A549 (cell line): ENCODE results near the gene NEU4. TPM values are rescaled to one million over a fixed set of nuclear protein-coding genes. Genes with fewer than 3 reads are reported as not detected.

Source experiments
- ATAC-seq, 2 experiments: fragments of 200-7000 bp in 1 of 2; fragments of >200 bp in 1 of 2; cut with Nextera tagmentation in 1 of 2; cut with Tn5 transposase in 1 of 2; 3 replicates each; pipeline versions ENCODE4 v1.8.0 to v1.9.1; 2018 to 2020; ENCODE audit warnings: mild to moderate bottlenecking in 1 of 2, moderate library complexity in 1 of 2
- CTCF ChIA-PET: fragments of 300-600 bp; sonication (Branson Sonifier 250); formaldehyde crosslinking; extraction: SDS; loops from one replicate; lab custom pipeline; 2021; ENCODE audit warnings: antibody characterized with exemption, inconsistent platforms; lab: Yijun Ruan, JAX
- POLR2A ChIA-PET: fragments of 350-600 bp; formaldehyde crosslinking; extraction: SDS; loops from one replicate; lab custom pipeline; 2021; ENCODE audit warnings: antibody characterized with exemption, inconsistent platforms; lab: Yijun Ruan, JAX
- DNase-seq, 2 experiments: peaks; one replicate each; pipeline versions ENCODE4 v3.0.0 to v3.0.0-alpha.2; 2011 to 2016; ENCODE audit warnings: low read depth in 1 of 2, low spot score in 1 of 2
- FAIRE-seq: peaks from 2 replicates; lab custom pipeline; 2011; peaks lifted over from hg19 to GRCh38; lab: Jason Lieb, UNC
- H3K27ac ChIP-seq, 2 experiments: fragments of >200 bp; sonication (Bioruptor Twin); formaldehyde crosslinking; 3 replicates each; pipeline ENCODE4 v1.5.1; 2016 to 2017
- H3K4me1 ChIP-seq: fragments of >200 bp; sonication (Bioruptor Twin); formaldehyde crosslinking; 3 replicates; pipeline ENCODE4 v1.6.1; 2016
- H3K4me2 ChIP-seq: fragments of >200 bp; sonication (Bioruptor Twin); formaldehyde crosslinking; 3 replicates; pipeline ENCODE4 v1.6.1; 2016
- H3K4me3 ChIP-seq: fragments of >200 bp; sonication (Bioruptor Twin); formaldehyde crosslinking; 3 replicates; pipeline ENCODE4 v1.5.1; 2016
- H3K9me3 ChIP-seq: fragments of >200 bp; sonication (Bioruptor Twin); formaldehyde crosslinking; 3 replicates; pipeline ENCODE4 v1.6.1; 2016
- BHLHE40 ChIP-seq: IDR thresholded peaks from 2 replicates; pipeline ENCODE4 v1.6.1; 2012; ENCODE audit warnings: low read depth, low read length, inconsistent platforms
- CBX2 ChIP-seq: fragments of 200-600 bp; sonication (generic); IDR thresholded peaks from 2 replicates; pipeline ENCODE4 v1.6.1; 2016; ENCODE audit warnings: low read depth, mild to moderate bottlenecking, borderline replicate concordance
- CBX8 ChIP-seq: fragments of 200-600 bp; sonication (generic); IDR thresholded peaks from 2 replicates; pipeline ENCODE4 v1.6.1; 2016
- CEBPB ChIP-seq, 2 experiments: fragments of >200 bp in 1 of 2; sonication (Bioruptor Twin) in 1 of 2; formaldehyde crosslinking in 1 of 2; IDR thresholded peaks; 2 replicates each; pipeline ENCODE4 v1.6.1; 2012 to 2016
- CHD2 ChIP-seq: fragments of 150-350 bp; IDR thresholded peaks from 2 replicates; pipeline ENCODE4 v1.6.1; 2014; ENCODE audit warnings: low read length; ENCODE audit not compliant: partially characterized antibody
- CHD4 ChIP-seq: fragments of 200-600 bp; sonication (generic); IDR thresholded peaks from 2 replicates; pipeline ENCODE4 v1.6.1; 2016; ENCODE audit warnings: antibody characterized with exemption, mild to moderate bottlenecking, borderline replicate concordance
- EHF ChIP-seq: fragments of 250-450 bp; sonication (Bioruptor Pico); IDR thresholded peaks from 2 replicates; pipeline ENCODE4 v1.5.0; 2020; ENCODE audit warnings: mild to moderate bottlenecking
- EP300 ChIP-seq, 2 experiments: fragments of >200 bp; sonication (Bioruptor Twin); formaldehyde crosslinking; IDR thresholded peaks; 2 replicates in 1 of 2; 3 replicates in 1 of 2; pipeline ENCODE4 v1.6.1; 2016 to 2017
- ESRRA ChIP-seq: fragments of 150-350 bp; IDR thresholded peaks from 2 replicates; pipeline ENCODE4 v1.6.1; 2014; ENCODE audit warnings: mild to moderate bottlenecking, low read length, borderline replicate concordance
- GATA3 ChIP-seq: IDR thresholded peaks from 2 replicates; pipeline ENCODE4 v1.6.1; 2012; ENCODE audit warnings: borderline replicate concordance
- HEYL ChIP-seq: fragments of 250-450 bp; sonication (Bioruptor Pico); IDR thresholded peaks from 2 replicates; pipeline ENCODE4 v1.8.0; 2021; ENCODE audit warnings: mild to moderate bottlenecking, moderate library complexity
- HOXA7 ChIP-seq: fragments of 250-450 bp; sonication (Bioruptor Pico); IDR thresholded peaks from 2 replicates; pipeline ENCODE4 v1.5.0; 2020; ENCODE audit warnings: mild to moderate bottlenecking, moderate library complexity
- HOXB13 ChIP-seq: fragments of 250-450 bp; sonication (Bioruptor Pico); IDR thresholded peaks from 2 replicates; pipeline ENCODE4 v1.5.0; 2020; ENCODE audit warnings: low read depth, mild to moderate bottlenecking, moderate library complexity
- HOXB5 ChIP-seq: fragments of 250-450 bp; sonication (Bioruptor Pico); IDR thresholded peaks from 2 replicates; pipeline ENCODE4 v1.5.0; 2020; ENCODE audit warnings: mild to moderate bottlenecking, moderate library complexity
- NPAS2 ChIP-seq: fragments of 250-450 bp; sonication (Bioruptor Pico); IDR thresholded peaks from 2 replicates; pipeline ENCODE4 v1.8.0; 2022; ENCODE audit warnings: mild to moderate bottlenecking, moderate library complexity, borderline replicate concordance
- NR3C1 ChIP-seq: fragments of >200 bp; sonication (Bioruptor Twin); formaldehyde crosslinking; IDR thresholded peaks from 3 replicates; pipeline ENCODE4 v1.6.1; 2017
- POLR2AphosphoS2 ChIP-seq: conservative IDR thresholded peaks from 2 replicates; pipeline ENCODE4 v1.6.1; 2012; ENCODE audit warnings: low read length, improper control_type of control experiment, inconsistent platforms
- RARB ChIP-seq: fragments of 250-450 bp; sonication (Bioruptor Pico); IDR thresholded peaks from 2 replicates; pipeline ENCODE4 v1.8.0; 2021; ENCODE audit warnings: mild to moderate bottlenecking, moderate library complexity
- RFX5 ChIP-seq: fragments of 450-650 bp; IDR thresholded peaks from 2 replicates; pipeline ENCODE4 v1.7.1; 2014; ENCODE audit warnings: antibody characterized with exemption, mild to moderate bottlenecking, moderate library complexity
- RNF2 ChIP-seq: fragments of 200-600 bp; sonication (generic); IDR thresholded peaks from 2 replicates; pipeline ENCODE4 v1.6.1; 2016; ENCODE audit warnings: low read depth, mild to moderate bottlenecking, antibody characterized with exemption, moderate library complexity, borderline replicate concordance
- SREBF2 ChIP-seq: fragments of 450-650 bp; IDR thresholded peaks from 2 replicates; pipeline ENCODE4 v1.6.1; 2014; ENCODE audit warnings: mild to moderate bottlenecking, moderate library complexity
- TFCP2L1 ChIP-seq: fragments of 250-450 bp; sonication (Bioruptor Pico); IDR thresholded peaks from 2 replicates; pipeline ENCODE4 v1.5.0; 2021; ENCODE audit warnings: mild to moderate bottlenecking
- ZC3H11A ChIP-seq: fragments of 450-650 bp; IDR thresholded peaks from 2 replicates; pipeline ENCODE4 v1.6.1; 2014; ENCODE audit warnings: antibody characterized with exemption, mild to moderate bottlenecking
- ZNF302 ChIP-seq: fragments of 250-450 bp; sonication (Bioruptor Pico); IDR thresholded peaks from 2 replicates; pipeline ENCODE4 v1.9.0; 2021; ENCODE audit warnings: inconsistent platforms, mild to moderate bottlenecking, moderate library complexity
- WGBS: methylation state at CpG from one replicate; pipeline ENCODE4 v1.1.6; 2017; ENCODE audit errors: missing lambda C conversion rate; 5-methylcytosine and 5-hydroxymethylcytosine counted together
- polyA plus RNA-seq, 4 experiments: library from polyadenylated mRNA; depleted of rRNA in 3 of 4; stranded (reverse); fragments of >200 nt; fragmentation: RNase III in 1 of 4; extraction: RNeasy Plus Mini Kit Qiagen cat#74134 plus additional on column Dnase treatment in 1 of 4; gene quantifications; 2 replicates in 3 of 4; 3 replicates in 1 of 4; pipeline ENCODE4 v1.2.3, GENCODE V29; 2011 to 2017
- TF ChIP-seq, protein P1 (sequence below): fragments of 250-450 bp; sonication (Bioruptor Pico); IDR thresholded peaks from 2 replicates; pipeline ENCODE4 v1.5.0; 2020; ENCODE audit warnings: low read depth, mild to moderate bottlenecking, moderate library complexity
- TF ChIP-seq, protein P2 (sequence below): fragments of >200 bp; sonication (Bioruptor Twin); formaldehyde crosslinking; IDR thresholded peaks from 3 replicates; pipeline ENCODE4 v1.5.1; 2016
- TF ChIP-seq, protein P3 (sequence below): IDR thresholded peaks from 2 replicates; pipeline ENCODE4 v1.6.1; 2012
- TF ChIP-seq, protein P4 (sequence below): fragments of >200 bp; sonication (Bioruptor Twin); formaldehyde crosslinking; IDR thresholded peaks from 2 replicates; pipeline ENCODE4 v1.6.1; 2016

Gene NEU4
- polyA plus RNA-seq, 2 of the 4 experiments (the other 2 are of a cell fraction) = 0.13 to 0.19 TPM

DNA sequence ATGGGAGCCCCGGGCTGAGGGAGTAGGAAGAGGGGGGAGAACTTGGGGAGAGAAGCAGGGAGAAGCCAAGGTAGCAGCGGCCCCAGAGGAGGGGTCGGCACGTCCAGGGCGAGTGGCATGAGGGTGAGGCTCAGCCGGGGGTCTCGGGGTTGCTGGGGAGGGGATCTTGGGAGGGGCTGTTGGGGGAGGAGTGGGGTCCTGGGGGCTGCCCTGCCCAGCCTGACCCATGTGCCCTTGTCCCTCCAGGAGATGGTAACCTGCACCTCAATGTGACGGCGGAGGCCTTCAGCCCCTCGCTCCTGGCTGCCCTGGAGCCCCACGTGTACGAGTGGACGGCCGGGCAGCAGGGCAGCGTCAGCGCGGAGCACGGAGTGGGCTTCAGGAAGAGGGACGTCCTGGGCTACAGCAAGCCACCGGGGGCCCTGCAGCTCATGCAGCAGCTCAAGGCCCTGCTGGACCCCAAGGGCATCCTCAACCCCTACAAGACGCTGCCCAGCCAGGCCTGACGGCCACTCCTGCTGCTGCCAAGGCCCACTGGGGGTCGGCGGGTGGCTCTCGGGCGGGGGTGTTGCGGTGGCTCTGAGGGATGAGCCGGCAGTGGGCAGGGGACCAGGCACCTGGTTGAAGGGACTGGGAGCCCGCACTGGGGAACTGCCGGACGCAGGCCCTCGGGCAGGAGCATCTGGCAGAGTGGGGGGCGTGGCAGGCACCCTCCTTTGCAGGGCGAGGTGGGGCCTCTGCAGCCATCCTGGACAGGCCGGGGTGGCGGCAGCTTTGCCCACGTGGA lies 41.3 kb upstream of the NEU4 start:
- ATAC-seq (peak in 1 of 2 experiments; percentile 19; a peak in 2 of 6 replicates), FAIRE-seq (no peak)

DNA sequence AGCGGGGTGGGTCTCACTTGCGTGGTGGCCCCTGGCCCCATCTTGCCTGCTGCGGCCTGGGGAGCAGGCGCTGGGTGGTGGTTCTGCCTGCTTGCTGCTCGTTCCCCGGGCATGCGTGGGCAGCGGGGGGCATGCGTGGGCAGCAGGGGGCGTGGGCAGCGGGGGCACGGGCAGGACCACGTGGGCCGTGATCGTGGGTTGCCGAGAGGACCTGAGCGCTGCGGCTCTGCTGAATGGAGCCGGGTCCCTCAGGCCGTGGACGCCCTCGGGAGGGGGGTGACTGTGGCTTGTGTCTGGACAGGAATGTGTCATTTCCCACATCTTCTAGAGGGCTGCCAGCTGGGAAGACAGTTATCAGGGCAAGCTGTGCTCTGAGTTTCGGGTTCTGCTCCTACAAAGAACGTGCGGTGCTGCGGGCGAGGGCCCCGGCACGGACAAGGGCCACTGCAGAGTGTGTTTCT lies 40.7 kb upstream of the NEU4 start:
- FAIRE-seq = no peak

More for the DNA sequence above, 41.3 kb upstream of the NEU4 start:
- Histone ChIP-seq H3K4me3 (no peak overlapping the region), H3K9me3 (no peaks in the 10 kb centered on the region)
- TF ChIP-seq CEBPB (IDR thresholded peaks at IDR 0.05) (no peak), NPAS2 (CRISPR knock-in tag) (no peak), RARB (CRISPR knock-in tag) (no peak), ESRRA (no peak), EHF (CRISPR knock-in tag) (no peak), TFCP2L1 (CRISPR knock-in tag) (no peak), HOXA7 (CRISPR knock-in tag) (no peak), EP300 (IDR thresholded peaks at IDR 0.05) (no peak), SREBF2 (no peak), ZNF302 (CRISPR knock-in tag) (no peak), CHD2 (no peak)
- TF ChIP-seq, protein P1, sequence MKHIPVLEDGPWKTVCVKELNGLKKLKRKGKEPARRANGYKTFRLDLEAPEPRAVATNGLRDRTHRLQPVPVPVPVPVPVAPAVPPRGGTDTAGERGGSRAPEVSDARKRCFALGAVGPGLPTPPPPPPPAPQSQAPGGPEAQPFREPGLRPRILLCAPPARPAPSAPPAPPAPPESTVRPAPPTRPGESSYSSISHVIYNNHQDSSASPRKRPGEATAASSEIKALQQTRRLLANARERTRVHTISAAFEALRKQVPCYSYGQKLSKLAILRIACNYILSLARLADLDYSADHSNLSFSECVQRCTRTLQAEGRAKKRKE = no peak
- TF ChIP-seq, protein P2, sequence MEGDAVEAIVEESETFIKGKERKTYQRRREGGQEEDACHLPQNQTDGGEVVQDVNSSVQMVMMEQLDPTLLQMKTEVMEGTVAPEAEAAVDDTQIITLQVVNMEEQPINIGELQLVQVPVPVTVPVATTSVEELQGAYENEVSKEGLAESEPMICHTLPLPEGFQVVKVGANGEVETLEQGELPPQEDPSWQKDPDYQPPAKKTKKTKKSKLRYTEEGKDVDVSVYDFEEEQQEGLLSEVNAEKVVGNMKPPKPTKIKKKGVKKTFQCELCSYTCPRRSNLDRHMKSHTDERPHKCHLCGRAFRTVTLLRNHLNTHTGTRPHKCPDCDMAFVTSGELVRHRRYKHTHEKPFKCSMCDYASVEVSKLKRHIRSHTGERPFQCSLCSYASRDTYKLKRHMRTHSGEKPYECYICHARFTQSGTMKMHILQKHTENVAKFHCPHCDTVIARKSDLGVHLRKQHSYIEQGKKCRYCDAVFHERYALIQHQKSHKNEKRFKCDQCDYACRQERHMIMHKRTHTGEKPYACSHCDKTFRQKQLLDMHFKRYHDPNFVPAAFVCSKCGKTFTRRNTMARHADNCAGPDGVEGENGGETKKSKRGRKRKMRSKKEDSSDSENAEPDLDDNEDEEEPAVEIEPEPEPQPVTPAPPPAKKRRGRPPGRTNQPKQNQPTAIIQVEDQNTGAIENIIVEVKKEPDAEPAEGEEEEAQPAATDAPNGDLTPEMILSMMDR = no peak
- TF ChIP-seq, all 56 proteins: peak for 0
- ChIA-PET POLR2A (no interaction called here), CTCF (interaction anchor here (1.0 kb wide), 1 partner anchor 10 kb away, joined by 3 read pairs; no protein-coding TSS in a partner anchor)
- no peaks in the 10 kb centered on the region for H3K4me1 ChIP-seq
- H3K4me2 ChIP-seq = no peak overlapping the region
- WGBS = 80% methylated on average over 19 of the region's 37 CpGs
- DNase-seq = no peak
- no peak overlapping the region for H3K27ac ChIP-seq

DNA sequence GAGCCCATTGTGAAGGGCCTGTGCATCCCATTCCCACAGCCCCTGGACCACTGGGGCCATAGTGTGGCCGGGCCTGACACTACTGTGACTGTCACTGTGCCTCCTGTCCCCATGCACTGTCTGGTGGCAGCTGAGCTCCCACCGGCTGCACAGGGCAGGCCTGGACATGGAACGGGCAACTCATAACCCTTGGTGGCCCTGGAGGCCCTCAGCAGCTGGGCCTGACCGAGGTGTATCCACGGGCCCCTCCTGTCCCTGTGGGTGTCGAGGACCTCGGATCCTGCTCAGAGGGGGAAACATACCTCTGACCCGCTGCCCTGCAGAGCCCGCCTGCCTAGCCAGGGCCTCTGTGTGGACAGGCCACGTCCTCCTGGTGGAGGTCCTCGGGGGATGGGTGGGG lies 40.1 kb upstream of the NEU4 start:
- 93% methylated on average over 10 of the region's 11 CpGs for WGBS
- no peak overlapping the region for H3K4me2 ChIP-seq
- TF ChIP-seq, protein P2 = no peak
- TF ChIP-seq, protein P3, sequence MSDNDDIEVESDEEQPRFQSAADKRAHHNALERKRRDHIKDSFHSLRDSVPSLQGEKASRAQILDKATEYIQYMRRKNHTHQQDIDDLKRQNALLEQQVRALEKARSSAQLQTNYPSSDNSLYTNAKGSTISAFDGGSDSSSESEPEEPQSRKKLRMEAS = no peak
- no peak for TF ChIP-seq HEYL (CRISPR knock-in tag)
- TF ChIP-seq CBX2 = no peak
- no peak for TF ChIP-seq HOXB5 (CRISPR knock-in tag)
- no peak for TF ChIP-seq HOXA7 (CRISPR knock-in tag)
- TF ChIP-seq POLR2AphosphoS2 = no peak
- TF ChIP-seq HOXB13 (CRISPR knock-in tag) = no peak
- TF ChIP-seq CBX8 = no peak
- TF ChIP-seq BHLHE40 = no peak
- TF ChIP-seq ESRRA = no peak
- TF ChIP-seq CHD4 = no peak
- no peak for TF ChIP-seq ZC3H11A
- TF ChIP-seq RFX5 = no peak
- no peak for TF ChIP-seq NR3C1
- TF ChIP-seq, protein P4, sequence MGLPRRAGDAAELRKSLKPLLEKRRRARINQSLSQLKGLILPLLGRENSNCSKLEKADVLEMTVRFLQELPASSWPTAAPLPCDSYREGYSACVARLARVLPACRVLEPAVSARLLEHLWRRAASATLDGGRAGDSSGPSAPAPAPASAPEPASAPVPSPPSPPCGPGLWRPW = no peak
- no peak for TF ChIP-seq SREBF2
- TF ChIP-seq RNF2 = no peak
- peaks cover 3% of the 10 kb centered on the region; the same call in 1 of the 3 replicates for H3K4me1 ChIP-seq
- FAIRE-seq (no peak), ATAC-seq (peak in 1 of 2 experiments; percentile 14; a peak in 2 of 6 replicates), DNase-seq (no peak)
- no peak overlapping the region for H3K4me3 ChIP-seq
- no peaks in the 10 kb centered on the region for H3K9me3 ChIP-seq
- CTCF ChIA-PET = interaction anchor here (1.0 kb wide), 1 partner anchor 11 kb away, joined by 3 read pairs; no protein-coding TSS in a partner anchor
- POLR2A ChIA-PET = no interaction called here
- H3K27ac ChIP-seq = no peak overlapping the region

More for the DNA sequence above, 40.7 kb upstream of the NEU4 start:
- no peaks in the 10 kb centered on the region for H3K4me1 ChIP-seq
- no peak for TF ChIP-seq POLR2AphosphoS2
- TF ChIP-seq GATA3 = no peak
- TF ChIP-seq, all 56 proteins: peak for 0
- Histone ChIP-seq H3K9me3 (no peaks in the 10 kb centered on the region), H3K27ac (no peak overlapping the region), H3K4me3 (no peak overlapping the region), H3K4me2 (no peak overlapping the region)
- CTCF ChIA-PET = interaction anchor here (1.0 kb wide), 1 partner anchor 10 kb away, joined by 3 read pairs; no protein-coding TSS in a partner anchor
- DNase-seq (no peak), ATAC-seq (0 out of 6 replicates have a peak, but pooled peaks of 1 of the 2 experiments have one; percentile 6)
- POLR2A ChIA-PET = no interaction called here
- 95% methylated on average over 12 of the region's 29 CpGs for WGBS
